HepG2 (cell line): ENCODE measurements around the gene NIT2.
"Not testable (repeated sequence)": the region's sequence is repeated elsewhere in the genome, so short reads cannot be mapped to it uniquely, and the experiment has no call there.

Experiments
- ATRX ChIP-seq: sonication (generic); formaldehyde crosslinking; IDR thresholded peaks from 2 replicates; pipeline ENCODE4 v1.4.0; 2020; ENCODE audit warnings: missing genetic modification reagents, borderline replicate concordance
- HDAC6 ChIP-seq: fragments of 200-600 bp; sonication (generic); IDR thresholded peaks from 2 replicates; pipeline ENCODE4 v1.7.0; 2017; ENCODE audit warnings: mild to moderate bottlenecking, antibody characterized with exemption, low read length, low read depth
- HNF4A ChIP-seq: sonication (generic); formaldehyde crosslinking; IDR thresholded peaks from 2 replicates; pipeline ENCODE4 v1.4.0; 2020; ENCODE audit warnings: missing genetic modification reagents
- NR2C2 ChIP-seq: sonication (generic); formaldehyde crosslinking; IDR thresholded peaks from 2 replicates; pipeline ENCODE4 v1.4.0; 2020; ENCODE audit warnings: missing genetic modification reagents, mild to moderate bottlenecking, moderate library complexity, borderline replicate concordance
- POLR2A ChIP-seq, 2 experiments: IDR thresholded peaks; 2 replicates each; pipeline ENCODE4 v1.6.1; 2011; ENCODE audit warnings: low read depth in 2 of 2, low read length in 2 of 2, mild to moderate bottlenecking in 1 of 2, moderate library complexity in 1 of 2; ENCODE audit not compliant: insufficient read depth in 1 of 2
- ZBTB26 ChIP-seq: IDR thresholded peaks from 2 replicates; pipeline ENCODE4 v1.6.1; 2016; ENCODE audit warnings: missing compliant biosample characterization, missing genetic modification reagents, borderline replicate concordance
- TF ChIP-seq, protein P1 (sequence below): sonication (generic); formaldehyde crosslinking; conservative IDR thresholded peaks from 2 replicates; pipeline ENCODE4 v1.4.0; 2020; ENCODE audit warnings: missing genetic modification reagents
- TF ChIP-seq, protein P2 (sequence below): sonication (generic); formaldehyde crosslinking; IDR thresholded peaks from 2 replicates; pipeline ENCODE4 v1.5.0; 2020; ENCODE audit warnings: mild to moderate bottlenecking, missing genetic modification reagents, moderate library complexity
- TF ChIP-seq, protein P3 (sequence below): sonication (generic); formaldehyde crosslinking; IDR thresholded peaks from 2 replicates; pipeline ENCODE4 v1.8.0; 2022; ENCODE audit warnings: missing genetic modification reagents, mild to moderate bottlenecking, inconsistent platforms, borderline replicate concordance

GRCh38 chr3:100336229-100336628, 1.7 kb downstream of the NIT2 start:
- not testable (repeated sequence) for TF ChIP-seq NR2C2 (CRISPR knock-in tag); ATRX; POLR2A (IDR thresholded peaks at IDR 0.05; ENCODE audit: insufficient read depth in 1 of 2, low read depth in 2 of 2, low read length in 2 of 2); HNF4A (CRISPR knock-in tag); ZBTB26 (CRISPR knock-in tag); HDAC6
- TF ChIP-seq, protein P1, sequence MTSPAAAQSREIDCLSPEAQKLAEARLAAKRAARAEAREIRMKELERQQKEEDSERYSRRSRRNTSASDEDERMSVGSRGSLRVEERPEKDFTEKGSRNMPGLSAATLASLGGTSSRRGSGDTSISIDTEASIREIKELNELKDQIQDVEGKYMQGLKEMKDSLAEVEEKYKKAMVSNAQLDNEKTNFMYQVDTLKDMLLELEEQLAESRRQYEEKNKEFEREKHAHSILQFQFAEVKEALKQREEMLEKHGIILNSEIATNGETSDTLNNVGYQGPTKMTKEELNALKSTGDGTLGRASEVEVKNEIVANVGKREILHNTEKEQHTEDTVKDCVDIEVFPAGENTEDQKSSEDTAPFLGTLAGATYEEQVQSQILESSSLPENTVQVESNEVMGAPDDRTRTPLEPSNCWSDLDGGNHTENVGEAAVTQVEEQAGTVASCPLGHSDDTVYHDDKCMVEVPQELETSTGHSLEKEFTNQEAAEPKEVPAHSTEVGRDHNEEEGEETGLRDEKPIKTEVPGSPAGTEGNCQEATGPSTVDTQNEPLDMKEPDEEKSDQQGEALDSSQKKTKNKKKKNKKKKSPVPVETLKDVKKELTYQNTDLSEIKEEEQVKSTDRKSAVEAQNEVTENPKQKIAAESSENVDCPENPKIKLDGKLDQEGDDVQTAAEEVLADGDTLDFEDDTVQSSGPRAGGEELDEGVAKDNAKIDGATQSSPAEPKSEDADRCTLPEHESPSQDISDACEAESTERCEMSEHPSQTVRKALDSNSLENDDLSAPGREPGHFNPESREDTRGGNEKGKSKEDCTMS: not testable (repeated sequence)
- TF ChIP-seq, protein P2, sequence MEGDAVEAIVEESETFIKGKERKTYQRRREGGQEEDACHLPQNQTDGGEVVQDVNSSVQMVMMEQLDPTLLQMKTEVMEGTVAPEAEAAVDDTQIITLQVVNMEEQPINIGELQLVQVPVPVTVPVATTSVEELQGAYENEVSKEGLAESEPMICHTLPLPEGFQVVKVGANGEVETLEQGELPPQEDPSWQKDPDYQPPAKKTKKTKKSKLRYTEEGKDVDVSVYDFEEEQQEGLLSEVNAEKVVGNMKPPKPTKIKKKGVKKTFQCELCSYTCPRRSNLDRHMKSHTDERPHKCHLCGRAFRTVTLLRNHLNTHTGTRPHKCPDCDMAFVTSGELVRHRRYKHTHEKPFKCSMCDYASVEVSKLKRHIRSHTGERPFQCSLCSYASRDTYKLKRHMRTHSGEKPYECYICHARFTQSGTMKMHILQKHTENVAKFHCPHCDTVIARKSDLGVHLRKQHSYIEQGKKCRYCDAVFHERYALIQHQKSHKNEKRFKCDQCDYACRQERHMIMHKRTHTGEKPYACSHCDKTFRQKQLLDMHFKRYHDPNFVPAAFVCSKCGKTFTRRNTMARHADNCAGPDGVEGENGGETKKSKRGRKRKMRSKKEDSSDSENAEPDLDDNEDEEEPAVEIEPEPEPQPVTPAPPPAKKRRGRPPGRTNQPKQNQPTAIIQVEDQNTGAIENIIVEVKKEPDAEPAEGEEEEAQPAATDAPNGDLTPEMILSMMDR (CRISPR knock-in tag): not testable (repeated sequence)
- TF ChIP-seq, protein P3, sequence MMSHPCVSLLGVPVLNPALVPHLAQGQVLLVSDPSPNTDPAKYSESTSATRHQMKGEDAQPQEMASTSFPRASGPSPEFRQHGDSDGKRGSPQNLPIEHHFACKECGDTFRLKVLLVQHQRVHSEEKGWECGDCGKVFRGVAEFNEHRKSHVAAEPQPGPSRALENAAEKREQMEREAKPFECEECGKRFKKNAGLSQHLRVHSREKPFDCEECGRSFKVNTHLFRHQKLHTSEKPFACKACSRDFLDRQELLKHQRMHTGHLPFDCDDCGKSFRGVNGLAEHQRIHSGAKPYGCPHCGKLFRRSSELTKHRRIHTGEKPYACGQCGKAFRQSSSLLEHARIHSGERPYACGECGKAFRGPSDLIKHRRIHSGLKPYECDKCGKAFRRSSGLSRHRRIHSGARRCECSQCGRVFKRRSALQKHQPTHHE (CRISPR knock-in tag): not testable (repeated sequence)
